ENCODE measurements around the gene GBX1.

Gene GBX1

GRCh38 chr7:151110941-151111645 lies 56.4 kb downstream of the GBX1 start:
- peak; percentile 83 for DNase-seq

GRCh38 chr7:151110236-151110940 lies 57.1 kb downstream of the GBX1 start:
- DNase-seq: no peak

- DNase-seq: peak; percentile 23
Measured at GRCh38 chr7:151109094-151110048, 58.1 kb downstream of the GBX1 start.

- DNase-seq: no peak
Measured at GRCh38 chr7:151107882-151108281, 59.6 kb downstream of the GBX1 start.

GRCh38 chr7:151104411-151105235 lies 62.9 kb downstream of the GBX1 start:
- DNase-seq: no peak

- DNase-seq: no peak
Measured at GRCh38 chr7:151103973-151104372, 63.5 kb downstream of the GBX1 start.

GRCh38 chr7:151102991-151103390 lies 64.5 kb downstream of the GBX1 start:
- no peak for DNase-seq

- no peak for DNase-seq
Measured at GRCh38 chr7:151101621-151102396, 65.7 kb downstream of the GBX1 start.

GRCh38 chr7:151100921-151101320 lies 66.6 kb downstream of the GBX1 start:
- no peak for DNase-seq

GRCh38 chr7:151099486-151100211 lies 67.8 kb downstream of the GBX1 start:
- no peak for DNase-seq
